IPS-11a (cell line): ENCODE data around the gene AGAP3.

Experiments
- H3K4me3 ChIP-seq: one replicate; pipeline ENCODE4 v1.5.1; 2013; ENCODE audit warnings: low read depth, low read length, control low read depth

Gene AGAP3

GRCh38 chr7:151057989-151058780, 28.1 kb upstream of the AGAP3 start:
- peak overlapping the region; percentile 76 for H3K4me3 ChIP-seq

GRCh38 chr7:151058781-151059366, 27.4 kb upstream of the AGAP3 start:
- H3K4me3 ChIP-seq = peak overlapping the region; percentile 62

- H3K4me3 ChIP-seq = peak within 1 kb of the TSS; percentile 62
Measured at GRCh38 chr7:151059367-151060112, 26.7 kb upstream of the AGAP3 start, which contains the start of gene SLC4A2. Gene SLC4A2 (plus strand): TSS chr7:151059589. CDS start chr7:151061988, 2,399 bp downstream.

- peak overlapping the region; percentile 62 for H3K4me3 ChIP-seq
Measured at GRCh38 chr7:151060113-151060415, 26.2 kb upstream of the AGAP3 start.

- peak overlapping the region; percentile 62 for H3K4me3 ChIP-seq
Measured at GRCh38 chr7:151060416-151061212, 25.7 kb upstream of the AGAP3 start.

- H3K4me3 ChIP-seq = peak overlapping the region; percentile 25
Measured at GRCh38 chr7:151061213-151062110, 24.8 kb upstream of the AGAP3 start.

- peak overlapping the region; percentile 25 for H3K4me3 ChIP-seq
Measured at GRCh38 chr7:151062111-151062398, 24.2 kb upstream of the AGAP3 start.

- peak overlapping the region; percentile 60 for H3K4me3 ChIP-seq
Measured at GRCh38 chr7:151062399-151063211, 23.7 kb upstream of the AGAP3 start.

- H3K4me3 ChIP-seq = peak overlapping the region; percentile 14
Measured at GRCh38 chr7:151063212-151063561, 23.1 kb upstream of the AGAP3 start.

GRCh38 chr7:151064454-151064853, 21.8 kb upstream of the AGAP3 start:
- no peak overlapping the region for H3K4me3 ChIP-seq

- no peak overlapping the region for H3K4me3 ChIP-seq
Measured at GRCh38 chr7:151064993-151065392, 21.3 kb upstream of the AGAP3 start.

- H3K4me3 ChIP-seq = no peak overlapping the region
Measured at GRCh38 chr7:151065516-151065915, 20.8 kb upstream of the AGAP3 start.

- no peak overlapping the region for H3K4me3 ChIP-seq
Measured at GRCh38 chr7:151066273-151066974, 19.9 kb upstream of the AGAP3 start.

GRCh38 chr7:151068069-151068773, 18.1 kb upstream of the AGAP3 start:
- no peak overlapping the region for H3K4me3 ChIP-seq

- H3K4me3 ChIP-seq = no peak overlapping the region
Measured at GRCh38 chr7:151069841-151070573, 16.3 kb upstream of the AGAP3 start.

GRCh38 chr7:151070574-151070960, 15.7 kb upstream of the AGAP3 start:
- H3K4me3 ChIP-seq = no peak overlapping the region

GRCh38 chr7:151071032-151071866, 15.0 kb upstream of the AGAP3 start:
- H3K4me3 ChIP-seq = no peak overlapping the region
